ENCODE results near the gene RAD51B.

Gene RAD51B

GRCh38 chr14:68373847-68374444 is 554.4 kb downstream of the RAD51B start:
- no peak overlapping the region for H3K4me3 ChIP-seq (ENCODE audit: low read depth, low read length)
- H3K27me3 ChIP-seq (replicated peaks) = no peaks in the 10 kb centered on the region
- DNase-seq = no peak
- H3K27ac ChIP-seq = no peak overlapping the region
- in situ Hi-C loops (cut with HindIII; ENCODE audit: low pct_ligation_motif_present, low sequenced_read_pairs) = no loop called here
- H3K36me3 ChIP-seq (replicated peaks) = no peaks in the 10 kb centered on the region
- no peak for TF ChIP-seq CTCF (IDR thresholded peaks at IDR 0.05; ENCODE audit: low read depth, low read length, missing control alignments)

- Histone ChIP-seq H3K27ac (no peak overlapping the region), H3K27me3 (replicated peaks) (no peaks in the 10 kb centered on the region), H3K4me3 (ENCODE audit: low read depth, low read length) (no peak overlapping the region), H3K36me3 (replicated peaks) (no peaks in the 10 kb centered on the region)
- DNase-seq = no peak
- in situ Hi-C loops (cut with HindIII; ENCODE audit: low pct_ligation_motif_present, low sequenced_read_pairs) = no loop called here
- no peak for TF ChIP-seq CTCF (IDR thresholded peaks at IDR 0.05; ENCODE audit: low read depth, low read length, missing control alignments)
Measured at GRCh38 chr14:68374682-68375081, 555.1 kb downstream of the RAD51B start.

DNA sequence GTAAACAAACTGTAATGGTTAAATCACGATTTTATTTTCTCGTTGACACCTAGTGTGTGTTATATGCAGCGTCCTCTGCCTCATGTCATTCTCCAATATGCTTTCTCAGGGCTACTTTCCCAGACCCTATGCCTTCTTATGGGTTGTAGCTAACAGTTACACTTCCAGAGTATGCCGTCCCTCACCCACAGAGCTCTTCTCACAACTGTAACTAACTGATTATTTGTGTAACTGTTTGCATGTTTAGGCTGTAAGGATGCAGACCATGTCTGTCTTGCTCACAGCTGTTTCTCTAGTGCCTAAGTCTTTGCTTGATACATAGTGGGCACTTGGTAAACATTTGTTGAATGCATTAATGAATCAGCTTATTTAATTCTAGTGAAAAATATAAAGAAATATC is 555.8 kb downstream of the RAD51B start:
- Histone ChIP-seq H3K36me3 (replicated peaks) (no peaks in the 10 kb centered on the region), H3K27ac (no peak overlapping the region), H3K4me3 (ENCODE audit: low read depth, low read length) (no peak overlapping the region), H3K27me3 (replicated peaks) (no peaks in the 10 kb centered on the region)
- TF ChIP-seq CTCF (IDR thresholded peaks at IDR 0.05; ENCODE audit: low read depth, low read length, missing control alignments) = no peak
- no peak for DNase-seq
- in situ Hi-C loops (cut with HindIII; ENCODE audit: low pct_ligation_motif_present, low sequenced_read_pairs) = no loop called here

GRCh38 chr14:68376067-68376779 is 556.6 kb downstream of the RAD51B start:
- Histone ChIP-seq H3K4me3 (ENCODE audit: low read depth, low read length) (no peak overlapping the region), H3K36me3 (replicated peaks) (no peaks in the 10 kb centered on the region), H3K27ac (no peak overlapping the region), H3K27me3 (replicated peaks) (no peaks in the 10 kb centered on the region)
- in situ Hi-C loops (cut with HindIII; ENCODE audit: low pct_ligation_motif_present, low sequenced_read_pairs) = no loop called here
- DNase-seq = no peak
- TF ChIP-seq CTCF (IDR thresholded peaks at IDR 0.05; ENCODE audit: low read depth, low read length, missing control alignments) = no peak

DNA sequence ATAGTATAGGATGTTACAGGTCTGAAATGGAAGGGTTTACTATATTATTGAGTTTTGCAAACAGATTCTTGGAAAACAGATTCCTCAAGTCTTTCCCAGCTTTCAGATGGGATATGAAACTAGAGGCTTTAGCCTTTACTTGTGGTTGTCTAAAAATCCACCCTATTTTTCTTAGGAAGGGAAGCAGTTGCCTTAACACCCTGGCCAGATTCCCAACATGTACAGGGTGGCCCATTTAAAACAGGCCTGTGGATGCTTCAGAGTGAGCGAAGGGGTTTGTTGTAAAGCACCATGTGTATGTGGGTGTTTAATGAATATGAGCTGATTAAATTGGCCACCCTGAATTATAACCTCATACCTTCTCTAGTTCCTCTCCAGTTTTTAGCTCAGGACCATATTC is 557.4 kb downstream of the RAD51B start:
- Histone ChIP-seq H3K36me3 (replicated peaks) (no peaks in the 10 kb centered on the region), H3K4me3 (ENCODE audit: low read depth, low read length) (no peak overlapping the region), H3K27ac (no peak overlapping the region), H3K27me3 (replicated peaks) (no peaks in the 10 kb centered on the region)
- no peak for TF ChIP-seq CTCF (IDR thresholded peaks at IDR 0.05; ENCODE audit: low read depth, low read length, missing control alignments)
- DNase-seq = no peak
- in situ Hi-C loops (cut with HindIII; ENCODE audit: low pct_ligation_motif_present, low sequenced_read_pairs) = no loop called here

GRCh38 chr14:68377459-68377858 is 557.9 kb downstream of the RAD51B start:
- in situ Hi-C loops (cut with HindIII; ENCODE audit: low pct_ligation_motif_present, low sequenced_read_pairs) = no loop called here

More at GRCh38 chr14:68377459-68377858, 557.9 kb downstream of the RAD51B start:
- TF ChIP-seq CTCF (IDR thresholded peaks at IDR 0.05; ENCODE audit: low read depth, low read length, missing control alignments) = no peak
- no peak for DNase-seq
- Histone ChIP-seq H3K4me3 (ENCODE audit: low read depth, low read length) (no peak overlapping the region), H3K27me3 (replicated peaks) (no peaks in the 10 kb centered on the region), H3K27ac (no peak overlapping the region), H3K36me3 (replicated peaks) (no peaks in the 10 kb centered on the region)
